Vagina (tissue), 2 donors: Measurements from ENCODE around the gene NDRG2.

Experiments used
- POLR2A ChIP-seq, 2 donors: fragments of 450-650 bp; IDR thresholded peaks; one replicate each; pipeline ENCODE4 v1.6.1; 2017; ENCODE audit warnings: antibody characterized with exemption in 2 of 2, mild to moderate bottlenecking in 2 of 2, moderate library complexity in 2 of 2
- POLR2AphosphoS5 ChIP-seq, 2 donors: sonication (generic); formaldehyde crosslinking; IDR thresholded peaks; one replicate each; pipeline ENCODE4 v1.9.0; 2017; ENCODE audit warnings: antibody characterized with exemption in 2 of 2, mild to moderate bottlenecking in 2 of 2, low read depth in 1 of 2; ENCODE audit not compliant: insufficient read depth in 1 of 2
- TF ChIP-seq, protein P1 (sequence below), 3 experiments: fragments of 450-650 bp in 2 of 3; fragments of 200-600 bp in 1 of 3; sonication (generic) in 1 of 3; IDR thresholded peaks; one replicate each; pipeline ENCODE4 v1.5.1; 2017 to 2019; ENCODE audit warnings: antibody characterized with exemption in 3 of 3, mild to moderate bottlenecking in 2 of 3, moderate library complexity in 2 of 3

DNA sequence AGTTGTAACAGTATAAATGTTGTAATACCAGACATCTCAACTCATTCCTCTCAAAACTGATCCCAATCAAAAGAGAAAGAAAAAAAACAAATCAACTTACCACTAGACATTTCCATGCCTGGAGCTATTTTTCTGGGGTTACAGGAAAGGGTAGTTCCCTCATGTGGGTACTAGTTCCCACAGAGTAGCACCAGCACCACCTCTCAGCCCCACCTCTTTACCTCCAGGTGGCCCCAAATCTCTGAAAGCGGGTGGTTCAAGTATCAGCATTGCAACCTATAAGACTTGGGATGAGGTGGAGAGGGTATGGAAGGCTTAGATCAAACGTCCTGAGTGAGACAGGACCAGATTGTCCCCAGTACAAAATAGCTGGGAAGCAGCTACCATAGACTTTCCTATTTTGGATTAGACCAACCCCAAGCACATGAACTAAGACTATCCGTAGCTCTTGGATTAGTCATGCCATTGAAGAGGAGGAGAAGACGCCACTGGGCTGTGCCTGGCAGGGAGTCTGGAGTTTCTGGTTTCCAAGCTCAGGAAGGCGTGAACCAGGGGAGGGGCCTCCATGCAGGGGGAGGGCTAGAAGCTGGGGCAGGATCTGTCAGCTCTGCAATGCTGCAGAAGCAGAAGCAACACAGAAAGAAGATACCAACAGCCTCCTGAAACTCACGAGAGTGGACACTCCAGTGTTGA lies 26.0 kb downstream of the NDRG2 start, which contains the start of gene SLC39A2:
- TF ChIP-seq POLR2AphosphoS5 (IDR thresholded peaks at IDR 0.05; ENCODE audit: insufficient read depth in 1 of 2, low read depth in 1 of 2) (peak in 1 of 2 donors; percentile 59), POLR2A (IDR thresholded peaks at IDR 0.05) (no peak)
- TF ChIP-seq, protein P1, sequence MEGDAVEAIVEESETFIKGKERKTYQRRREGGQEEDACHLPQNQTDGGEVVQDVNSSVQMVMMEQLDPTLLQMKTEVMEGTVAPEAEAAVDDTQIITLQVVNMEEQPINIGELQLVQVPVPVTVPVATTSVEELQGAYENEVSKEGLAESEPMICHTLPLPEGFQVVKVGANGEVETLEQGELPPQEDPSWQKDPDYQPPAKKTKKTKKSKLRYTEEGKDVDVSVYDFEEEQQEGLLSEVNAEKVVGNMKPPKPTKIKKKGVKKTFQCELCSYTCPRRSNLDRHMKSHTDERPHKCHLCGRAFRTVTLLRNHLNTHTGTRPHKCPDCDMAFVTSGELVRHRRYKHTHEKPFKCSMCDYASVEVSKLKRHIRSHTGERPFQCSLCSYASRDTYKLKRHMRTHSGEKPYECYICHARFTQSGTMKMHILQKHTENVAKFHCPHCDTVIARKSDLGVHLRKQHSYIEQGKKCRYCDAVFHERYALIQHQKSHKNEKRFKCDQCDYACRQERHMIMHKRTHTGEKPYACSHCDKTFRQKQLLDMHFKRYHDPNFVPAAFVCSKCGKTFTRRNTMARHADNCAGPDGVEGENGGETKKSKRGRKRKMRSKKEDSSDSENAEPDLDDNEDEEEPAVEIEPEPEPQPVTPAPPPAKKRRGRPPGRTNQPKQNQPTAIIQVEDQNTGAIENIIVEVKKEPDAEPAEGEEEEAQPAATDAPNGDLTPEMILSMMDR (IDR thresholded peaks at IDR 0.05) = no peak
